ENCODE measurements around the gene ST8SIA1.

DNA sequence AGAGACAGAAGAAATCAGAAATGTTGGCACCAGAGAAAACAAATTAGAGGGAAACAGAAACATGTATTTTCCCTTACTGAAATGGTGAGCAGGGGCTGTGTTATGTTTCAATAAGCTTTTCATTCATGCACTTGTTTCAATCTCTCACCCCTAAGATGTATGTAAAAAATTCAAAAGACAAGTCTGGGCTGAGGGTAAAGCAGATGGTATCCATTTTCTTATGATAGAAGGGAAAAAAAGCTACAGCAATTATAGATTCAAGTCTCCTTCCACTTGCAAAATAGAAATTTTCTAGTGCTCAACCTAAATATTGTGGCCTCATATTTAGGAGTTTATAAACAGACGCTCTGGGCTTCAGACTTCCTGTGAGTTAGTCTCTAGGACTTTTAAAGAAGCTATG is 138.3 kb downstream of the ST8SIA1 start:
- TF ChIP-seq SP1 (IDR thresholded peaks at IDR 0.05) (no peak), L3MBTL2 (conservative IDR thresholded peaks at IDR 0.05) (no peak), FOXM1 (IDR thresholded peaks at IDR 0.05; ENCODE audit: borderline replicate concordance) (no peak), BHLHE40 (IDR thresholded peaks at IDR 0.05; ENCODE audit: borderline replicate concordance) (no peak), HDGF (IDR thresholded peaks at IDR 0.05; ENCODE audit: borderline replicate concordance) (no peak), ZNF384 (IDR thresholded peaks at IDR 0.05) (no peak), ARNT (IDR thresholded peaks at IDR 0.05) (no peak)
- TF ChIP-seq, protein P1, sequence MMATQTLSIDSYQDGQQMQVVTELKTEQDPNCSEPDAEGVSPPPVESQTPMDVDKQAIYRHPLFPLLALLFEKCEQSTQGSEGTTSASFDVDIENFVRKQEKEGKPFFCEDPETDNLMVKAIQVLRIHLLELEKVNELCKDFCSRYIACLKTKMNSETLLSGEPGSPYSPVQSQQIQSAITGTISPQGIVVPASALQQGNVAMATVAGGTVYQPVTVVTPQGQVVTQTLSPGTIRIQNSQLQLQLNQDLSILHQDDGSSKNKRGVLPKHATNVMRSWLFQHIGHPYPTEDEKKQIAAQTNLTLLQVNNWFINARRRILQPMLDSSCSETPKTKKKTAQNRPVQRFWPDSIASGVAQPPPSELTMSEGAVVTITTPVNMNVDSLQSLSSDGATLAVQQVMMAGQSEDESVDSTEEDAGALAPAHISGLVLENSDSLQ (IDR thresholded peaks at IDR 0.05): no peak
